Panc1 (cell line): ENCODE results near the gene ANGPTL7.

Experiments used
- TF ChIP-seq, protein P1 (sequence below): fragments of 450-650 bp; IDR thresholded peaks from 2 replicates; pipeline ENCODE4 v1.5.1; 2017; ENCODE audit warnings: mild to moderate bottlenecking
- TF ChIP-seq, protein P2 (sequence below), 2 experiments: IDR thresholded peaks; 2 replicates each; pipeline ENCODE4 v1.6.1; 2011 to 2012; ENCODE audit warnings: low read depth in 2 of 2, control low read depth in 1 of 2, low read length in 1 of 2, mild to moderate bottlenecking in 1 of 2, moderate library complexity in 1 of 2; ENCODE audit not compliant: insufficient read depth in 1 of 2

DNA sequence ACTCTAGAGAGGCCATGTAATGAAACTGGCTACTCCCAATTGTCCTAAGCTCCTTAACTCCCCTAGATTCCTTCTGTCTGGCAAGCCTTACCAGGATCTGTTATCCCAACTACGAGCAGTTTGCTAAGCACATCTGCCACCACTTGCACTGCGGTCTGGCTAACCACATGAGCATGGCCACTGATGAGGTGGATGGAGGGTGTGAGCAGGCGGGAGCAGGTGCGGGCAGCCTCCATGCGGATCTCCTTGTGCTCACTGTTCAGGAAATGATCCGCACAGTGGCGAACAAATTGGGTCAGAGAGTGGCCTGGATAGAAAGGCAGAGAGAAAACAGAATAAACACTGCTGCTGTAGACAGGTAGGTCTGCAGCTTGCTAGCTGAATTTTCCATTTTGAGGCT, 49.2 kb downstream of the ANGPTL7 start:
- TF ChIP-seq, protein P1, sequence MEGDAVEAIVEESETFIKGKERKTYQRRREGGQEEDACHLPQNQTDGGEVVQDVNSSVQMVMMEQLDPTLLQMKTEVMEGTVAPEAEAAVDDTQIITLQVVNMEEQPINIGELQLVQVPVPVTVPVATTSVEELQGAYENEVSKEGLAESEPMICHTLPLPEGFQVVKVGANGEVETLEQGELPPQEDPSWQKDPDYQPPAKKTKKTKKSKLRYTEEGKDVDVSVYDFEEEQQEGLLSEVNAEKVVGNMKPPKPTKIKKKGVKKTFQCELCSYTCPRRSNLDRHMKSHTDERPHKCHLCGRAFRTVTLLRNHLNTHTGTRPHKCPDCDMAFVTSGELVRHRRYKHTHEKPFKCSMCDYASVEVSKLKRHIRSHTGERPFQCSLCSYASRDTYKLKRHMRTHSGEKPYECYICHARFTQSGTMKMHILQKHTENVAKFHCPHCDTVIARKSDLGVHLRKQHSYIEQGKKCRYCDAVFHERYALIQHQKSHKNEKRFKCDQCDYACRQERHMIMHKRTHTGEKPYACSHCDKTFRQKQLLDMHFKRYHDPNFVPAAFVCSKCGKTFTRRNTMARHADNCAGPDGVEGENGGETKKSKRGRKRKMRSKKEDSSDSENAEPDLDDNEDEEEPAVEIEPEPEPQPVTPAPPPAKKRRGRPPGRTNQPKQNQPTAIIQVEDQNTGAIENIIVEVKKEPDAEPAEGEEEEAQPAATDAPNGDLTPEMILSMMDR = no peak
- TF ChIP-seq, protein P2, sequence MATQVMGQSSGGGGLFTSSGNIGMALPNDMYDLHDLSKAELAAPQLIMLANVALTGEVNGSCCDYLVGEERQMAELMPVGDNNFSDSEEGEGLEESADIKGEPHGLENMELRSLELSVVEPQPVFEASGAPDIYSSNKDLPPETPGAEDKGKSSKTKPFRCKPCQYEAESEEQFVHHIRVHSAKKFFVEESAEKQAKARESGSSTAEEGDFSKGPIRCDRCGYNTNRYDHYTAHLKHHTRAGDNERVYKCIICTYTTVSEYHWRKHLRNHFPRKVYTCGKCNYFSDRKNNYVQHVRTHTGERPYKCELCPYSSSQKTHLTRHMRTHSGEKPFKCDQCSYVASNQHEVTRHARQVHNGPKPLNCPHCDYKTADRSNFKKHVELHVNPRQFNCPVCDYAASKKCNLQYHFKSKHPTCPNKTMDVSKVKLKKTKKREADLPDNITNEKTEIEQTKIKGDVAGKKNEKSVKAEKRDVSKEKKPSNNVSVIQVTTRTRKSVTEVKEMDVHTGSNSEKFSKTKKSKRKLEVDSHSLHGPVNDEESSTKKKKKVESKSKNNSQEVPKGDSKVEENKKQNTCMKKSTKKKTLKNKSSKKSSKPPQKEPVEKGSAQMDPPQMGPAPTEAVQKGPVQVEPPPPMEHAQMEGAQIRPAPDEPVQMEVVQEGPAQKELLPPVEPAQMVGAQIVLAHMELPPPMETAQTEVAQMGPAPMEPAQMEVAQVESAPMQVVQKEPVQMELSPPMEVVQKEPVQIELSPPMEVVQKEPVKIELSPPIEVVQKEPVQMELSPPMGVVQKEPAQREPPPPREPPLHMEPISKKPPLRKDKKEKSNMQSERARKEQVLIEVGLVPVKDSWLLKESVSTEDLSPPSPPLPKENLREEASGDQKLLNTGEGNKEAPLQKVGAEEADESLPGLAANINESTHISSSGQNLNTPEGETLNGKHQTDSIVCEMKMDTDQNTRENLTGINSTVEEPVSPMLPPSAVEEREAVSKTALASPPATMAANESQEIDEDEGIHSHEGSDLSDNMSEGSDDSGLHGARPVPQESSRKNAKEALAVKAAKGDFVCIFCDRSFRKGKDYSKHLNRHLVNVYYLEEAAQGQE (IDR thresholded peaks at IDR 0.05; ENCODE audit: insufficient read depth in 1 of 2, low read depth in 2 of 2, low read length in 1 of 2) = no peak
